T-helper 2 cell treated with Interferon-gamma antibody and Interleukin-4, amounts not matched to agents 5 μg/mL and 100 μg/mL, for 36 hours (primary cell): Measurements from ENCODE around the gene CORT.
A peak's percentile ranks its signal among the peaks of the same experiment; 100 is the strongest.
"Not testable (repeated sequence)": the region's sequence is repeated elsewhere in the genome, so short reads cannot be mapped to it uniquely, and the experiment has no call there.

Experiments used
- DNase-seq: peaks from one replicate; pipeline ENCODE4 v3.0.0; 2021; ENCODE audit warnings: low spot score
- H3K27ac Mint-ChIP-seq: one replicate; pipeline ENCODE4 v1.8.0; 2021; ENCODE audit warnings: mild to moderate bottlenecking, mixed read lengths
- H3K27me3 Mint-ChIP-seq: one replicate; pipeline ENCODE4 v1.8.0; 2021; ENCODE audit warnings: low read depth, mixed read lengths
- H3K36me3 Mint-ChIP-seq: one replicate; pipeline ENCODE4 v1.8.0; 2021; ENCODE audit warnings: low read depth, mixed read lengths
- H3K4me1 Mint-ChIP-seq: one replicate; pipeline ENCODE4 v1.8.0; 2021; ENCODE audit warnings: low read depth, mixed read lengths
- H3K4me3 Mint-ChIP-seq: one replicate; pipeline ENCODE4 v1.8.0; 2022; ENCODE audit warnings: mild to moderate bottlenecking, moderate library complexity, mixed read lengths
- H3K9me3 Mint-ChIP-seq: one replicate; pipeline ENCODE4 v1.8.0; 2021; ENCODE audit warnings: mixed read lengths

The CORT gene

GRCh38 chr1:10450156-10450814 is 454 bp downstream of the CORT start:
- H3K9me3 Mint-ChIP-seq = no peaks in the 10 kb centered on the region
- H3K4me3 Mint-ChIP-seq = no peak overlapping the region
- no peaks in the 10 kb centered on the region for H3K27me3 Mint-ChIP-seq
- DNase-seq = no peak
- H3K4me1 Mint-ChIP-seq = peaks cover 3% of the 10 kb centered on the region
- no peak overlapping the region for H3K27ac Mint-ChIP-seq
- peaks cover 2% of the 10 kb centered on the region for H3K36me3 Mint-ChIP-seq

- H3K36me3 Mint-ChIP-seq = peaks cover 2% of the 10 kb centered on the region
- H3K27ac Mint-ChIP-seq = no peak overlapping the region
- H3K4me1 Mint-ChIP-seq = peaks cover 3% of the 10 kb centered on the region
- H3K27me3 Mint-ChIP-seq = no peaks in the 10 kb centered on the region
- H3K9me3 Mint-ChIP-seq = no peaks in the 10 kb centered on the region
- no peak overlapping the region for H3K4me3 Mint-ChIP-seq
- no peak for DNase-seq
These were observed 1.0 kb downstream of the CORT start for GRCh38 chr1:10450836-10451235.

- no peaks in the 10 kb centered on the region for H3K27me3 Mint-ChIP-seq
- DNase-seq = no peak
- H3K9me3 Mint-ChIP-seq = no peaks in the 10 kb centered on the region
- no peak overlapping the region for H3K27ac Mint-ChIP-seq
- H3K4me3 Mint-ChIP-seq = no peak overlapping the region
- H3K36me3 Mint-ChIP-seq = peaks cover 4% of the 10 kb centered on the region
- H3K4me1 Mint-ChIP-seq = peaks cover 5% of the 10 kb centered on the region
These were observed 1.5 kb downstream of the CORT start for GRCh38 chr1:10451287-10451686.

GRCh38 chr1:10456048-10456447 is 6.2 kb downstream of the CORT start:
- peaks cover 8% of the 10 kb centered on the region for H3K4me1 Mint-ChIP-seq
- no peaks in the 10 kb centered on the region for H3K9me3 Mint-ChIP-seq
- H3K4me3 Mint-ChIP-seq = no peak overlapping the region
- DNase-seq = no peak
- no peaks in the 10 kb centered on the region for H3K27me3 Mint-ChIP-seq
- no peak overlapping the region for H3K27ac Mint-ChIP-seq
- H3K36me3 Mint-ChIP-seq = peaks cover 9% of the 10 kb centered on the region

GRCh38 chr1:10456661-10457060 is 6.8 kb downstream of the CORT start:
- Mint-ChIP-seq H3K36me3 (peaks cover 15% of the 10 kb centered on the region), H3K27ac (no peak overlapping the region), H3K4me1 (peaks cover 7% of the 10 kb centered on the region), H3K9me3 (no peaks in the 10 kb centered on the region), H3K27me3 (no peaks in the 10 kb centered on the region), H3K4me3 (no peak overlapping the region)
- no peak for DNase-seq

- not testable (repeated sequence) for H3K27me3 Mint-ChIP-seq, H3K4me3 Mint-ChIP-seq, H3K4me1 Mint-ChIP-seq, H3K9me3 Mint-ChIP-seq, H3K27ac Mint-ChIP-seq, DNase-seq
- H3K36me3 Mint-ChIP-seq = peaks cover 19% of the 10 kb centered on the region
These were observed 7.6 kb downstream of the CORT start for GRCh38 chr1:10457462-10457861.

- Mint-ChIP-seq H3K27ac (no peak overlapping the region), H3K36me3 (peaks cover 23% of the 10 kb centered on the region)
These were observed 8.0 kb downstream of the CORT start for GRCh38 chr1:10457875-10458274.

GRCh38 chr1:10459184-10459583 is 9.4 kb downstream of the CORT start:
- Mint-ChIP-seq H3K27ac (no peak overlapping the region), H3K9me3 (no peaks in the 10 kb centered on the region), H3K4me1 (peaks cover 7% of the 10 kb centered on the region), H3K27me3 (no peaks in the 10 kb centered on the region), H3K4me3 (no peak overlapping the region), H3K36me3 (peaks cover 30% of the 10 kb centered on the region)
- no peak for DNase-seq

More at GRCh38 chr1:10457875-10458274, 8.0 kb downstream of the CORT start:
- Mint-ChIP-seq H3K9me3 (no peaks in the 10 kb centered on the region), H3K4me3 (no peak overlapping the region), H3K27me3 (no peaks in the 10 kb centered on the region), H3K4me1 (peaks cover 7% of the 10 kb centered on the region)
- DNase-seq = no peak

- Mint-ChIP-seq H3K4me1 (peaks cover 9% of the 10 kb centered on the region), H3K9me3 (no peaks in the 10 kb centered on the region), H3K4me3 (no peak overlapping the region), H3K36me3 (peaks cover 31% of the 10 kb centered on the region), H3K27ac (no peak overlapping the region), H3K27me3 (no peaks in the 10 kb centered on the region)
- no peak for DNase-seq
These were observed 17.2 kb downstream of the CORT start for GRCh38 chr1:10467078-10467477.

GRCh38 chr1:10470043-10470442 is 20.2 kb downstream of the CORT start:
- Mint-ChIP-seq H3K4me1 (peaks cover 18% of the 10 kb centered on the region), H3K9me3 (no peaks in the 10 kb centered on the region), H3K27me3 (no peaks in the 10 kb centered on the region), H3K36me3 (peaks cover 14% of the 10 kb centered on the region), H3K27ac (no peak overlapping the region), H3K4me3 (no peak overlapping the region)
- DNase-seq = no peak

GRCh38 chr1:10471411-10472219 is 21.8 kb downstream of the CORT start:
- Mint-ChIP-seq H3K9me3 (no peaks in the 10 kb centered on the region), H3K27me3 (no peaks in the 10 kb centered on the region), H3K36me3 (peaks cover 12% of the 10 kb centered on the region), H3K27ac (peak overlapping the region; percentile 87), H3K4me3 (peak overlapping the region; percentile 92), H3K4me1 (peaks cover 28% of the 10 kb centered on the region)
- no peak for DNase-seq

- peak; percentile 93 for DNase-seq
- Mint-ChIP-seq H3K27me3 (no peaks in the 10 kb centered on the region), H3K36me3 (peaks cover 9% of the 10 kb centered on the region), H3K4me3 (peak within 1 kb of the TSS; percentile 92), H3K27ac (peak within 1 kb of the TSS; percentile 87), H3K4me1 (peaks cover 31% of the 10 kb centered on the region), H3K9me3 (no peaks in the 10 kb centered on the region)
These were observed 22.7 kb downstream of the CORT start, which contains the start of gene DFFA for GRCh38 chr1:10472220-10473144. Gene DFFA (minus strand): TSS chr1:10472529. CDS start chr1:10472458, 71 bp downstream.

GRCh38 chr1:10473145-10473765 is 23.4 kb downstream of the CORT start:
- H3K27ac Mint-ChIP-seq = peak overlapping the region; percentile 87
- H3K27me3 Mint-ChIP-seq = no peaks in the 10 kb centered on the region
- H3K4me1 Mint-ChIP-seq = peaks cover 29% of the 10 kb centered on the region
- H3K36me3 Mint-ChIP-seq = peaks cover 5% of the 10 kb centered on the region
- H3K9me3 Mint-ChIP-seq = no peaks in the 10 kb centered on the region
- no peak for DNase-seq
- peak overlapping the region; percentile 92 for H3K4me3 Mint-ChIP-seq
